Heart left ventricle (tissue), 16 donors: ENCODE data around the gene APPL2. TPM values are rescaled to one million over a fixed set of nuclear protein-coding genes. Genes with fewer than 3 reads are reported as not detected.

ENCODE experiments used
- ATAC-seq, 4 donors: fragments of 200-7000 bp; cut with Tn5 transposase; one replicate each; pipeline ENCODE4 v1.9.1; 2020 to 2022; ENCODE audit warnings: moderate library complexity in 4 of 4, mild to moderate bottlenecking in 3 of 4, moderate number of reproducible peaks in 1 of 4
- DNase-seq, 5 donors: peaks; one replicate each; pipeline ENCODE4 v3.0.0-alpha.2; 2020
- H3K27ac ChIP-seq, 12 donors: fragments of 200-600 bp; sonication (generic) in 4 of 12; one replicate each; pipeline versions ENCODE4 v1.5.0 to v1.8.0; 2016 to 2022; ENCODE audit warnings: mild to moderate bottlenecking in 2 of 12
- H3K27me3 ChIP-seq, 9 donors: fragments of 200-600 bp; sonication (generic) in 2 of 9; one replicate each; pipeline versions ENCODE4 v1.5.1 to v1.8.0; 2016 to 2022; ENCODE audit warnings: mild to moderate bottlenecking in 3 of 9
- H3K36me3 ChIP-seq, 9 donors: fragments of 200-600 bp; sonication (generic) in 2 of 9; one replicate each; pipeline versions ENCODE4 v1.5.0 to v1.8.0; 2018 to 2022; ENCODE audit warnings: mild to moderate bottlenecking in 2 of 9
- H3K4me1 ChIP-seq, 12 donors: fragments of 200-600 bp; sonication (generic) in 4 of 12; one replicate each; pipeline versions ENCODE4 v1.5.0 to v1.8.0; 2016 to 2022; ENCODE audit warnings: mild to moderate bottlenecking in 3 of 12
- H3K4me3 ChIP-seq, 12 donors: fragments of 200-600 bp; sonication (generic) in 4 of 12; one replicate each; pipeline versions ENCODE4 v1.5.0 to v1.8.0; 2017 to 2022; ENCODE audit warnings: mild to moderate bottlenecking in 9 of 12, moderate library complexity in 4 of 12
- H3K9me3 ChIP-seq, 12 donors: fragments of 200-600 bp; sonication (generic) in 4 of 12; one replicate each; pipeline versions ENCODE4 v1.5.0 to v1.8.0; 2016 to 2022; ENCODE audit warnings: mild to moderate bottlenecking in 1 of 12
- CTCF ChIP-seq, 12 donors: fragments of 200-600 bp; sonication (generic) in 4 of 12; IDR thresholded peaks; one replicate each; pipeline versions ENCODE4 v1.5.0 to v1.8.0; 2018 to 2022; ENCODE audit warnings: antibody characterized with exemption in 12 of 12, mild to moderate bottlenecking in 5 of 12
- POLR2A ChIP-seq, 2 donors: fragments of 450-650 bp; IDR thresholded peaks; one replicate each; pipeline ENCODE4 v1.6.1; 2017; ENCODE audit warnings: antibody characterized with exemption in 2 of 2, mild to moderate bottlenecking in 2 of 2, moderate library complexity in 2 of 2
- WGBS, 4 donors: extraction: QIAGEN DNeasy Blood & Tissue Kit in 2 of 4; methylation state at CpG; one replicate each; pipeline versions ENCODE4 v1.1.5 to v1.1.7; 2013 to 2018; 5-methylcytosine and 5-hydroxymethylcytosine counted together
- intact Hi-C, 10 donors: fragments of 100-400 bp; cut with DNase I; formaldehyde crosslinking; loops; one replicate each; pipeline versions ENCODE4 v1.11.1 to v1.14.2; 2022
- polyA plus RNA-seq, 2 donors: library from polyadenylated mRNA; stranded (reverse); fragments of 200-250 nt; gene quantifications; one replicate each; pipeline ENCODE4 v1.2.3, GENCODE V29; 2013
- total RNA-seq, 9 donors: library from RNA; depleted of rRNA in 2 of 9; stranded (reverse); fragments of >200 nt in 2 of 9; fragmentation: NEBNext Ultra II Directional in 3 of 9; extraction: Animal tissue kit (Norgen Biotek cat#: 25700) in 3 of 9; gene quantifications; one replicate each; pipeline versions ENCODE4 v1.1.0 to v1.2.4, GENCODE V29; 2016 to 2023
- donor health status: ischemic (EF 13 %, LVEDD 7.1; RV severe dilation, severe dysfunction).
- donor health status: healthy with polysubstance abuse.
- donor health status: DM: no; HTN: yes; CAD: no.
- donor health status: DM: no; HTN: no; CAD: no.
- donor health status: ischemic (EF 25% LVEDD 6.9; RV normal size, moderate dysfunction).
- donor health status: ischemic (EF 25% LVEDD 5.7; RV mildly dilated, moderate dysfunction).
- donor health status: healthy.
- donor health status: DM: yes; HTN: yes; CAD: no.
- donor health status: ischemic (EF 35%, LVEDD 5.7; RV mildly dilated, moderate dysfunction).
- donor health status: nonischemic (EF 11% LVEDD 7.7; RV severe dilation, severe dysfunction).
- donor health status: DM: yes; HTN: yes; CAD: no.
- donor health status: PGD.
- donor health status: ischemic (EF 29% LVEDD 5.4; RV normal size, mild dysfunction).
- donor health status: nonischemic (EF 23%, LVEDD 6.1; RV moderate dilation, normal function).

The APPL2 gene
- total and polyA plus RNA-seq, 11 donors = 7.7 to 36.7 (median 16.0) TPM

GRCh38 chr12:105275997-105276733 lies 40.2 kb upstream of the APPL2 start:
- no peak for DNase-seq
- WGBS, 4 donors = 86 to 93% (median 90%) methylated on average over 3 of the region's 3 CpGs
- ATAC-seq = no peak
- intact Hi-C loops = loop anchor here in 2 of 10 donors (5.0 kb wide), 1 partner anchor 106 kb away; no protein-coding TSS in a partner anchor
- H3K27ac ChIP-seq = no peak overlapping the region
- no peaks in the 10 kb centered on the region for H3K9me3 ChIP-seq
- TF ChIP-seq POLR2A (IDR thresholded peaks at IDR 0.05) = no peak
- H3K36me3 ChIP-seq = no peaks in the 10 kb centered on the region
- H3K4me1 ChIP-seq = no peaks in the 10 kb centered on the region
- no peak overlapping the region for H3K4me3 ChIP-seq
- H3K27me3 ChIP-seq = no peaks in the 10 kb centered on the region

GRCh38 chr12:105274571-105274970 lies 38.6 kb upstream of the APPL2 start:
- intact Hi-C loops = no loop called here
- no peak for DNase-seq
- 61 to 89% (median 85%) methylated on average over 5 of the region's 5 CpGs for WGBS, 4 donors

GRCh38 chr12:105273601-105274000 lies 37.6 kb upstream of the APPL2 start:
- DNase-seq = no peak
- Histone ChIP-seq H3K9me3 (no peaks in the 10 kb centered on the region), H3K4me3 (no peak overlapping the region), H3K36me3 (no peaks in the 10 kb centered on the region), H3K27me3 (no peaks in the 10 kb centered on the region), H3K4me1 (no peaks in the 10 kb centered on the region), H3K27ac (no peak overlapping the region)
- 88 to 96% (median 93%) methylated on average over 2 of the region's 2 CpGs for WGBS, 4 donors
- intact Hi-C loops = no loop called here
- no peak for ATAC-seq
- no peak for TF ChIP-seq CTCF (IDR thresholded peaks at IDR 0.05)
- no peak for TF ChIP-seq POLR2A (IDR thresholded peaks at IDR 0.05)

More at GRCh38 chr12:105274571-105274970, 38.6 kb upstream of the APPL2 start:
- no peaks in the 10 kb centered on the region for H3K4me1 ChIP-seq
- no peak overlapping the region for H3K4me3 ChIP-seq
- H3K9me3 ChIP-seq = no peaks in the 10 kb centered on the region
- no peaks in the 10 kb centered on the region for H3K27me3 ChIP-seq
- TF ChIP-seq POLR2A (IDR thresholded peaks at IDR 0.05) = no peak
- TF ChIP-seq CTCF (IDR thresholded peaks at IDR 0.05) = no peak
- H3K36me3 ChIP-seq = no peaks in the 10 kb centered on the region
- no peak for ATAC-seq
- no peak overlapping the region for H3K27ac ChIP-seq

GRCh38 chr12:105272814-105273416 lies 36.9 kb upstream of the APPL2 start:
- 89 to 93% (median 90%) methylated on average over 4 of the region's 4 CpGs for WGBS, 4 donors
- H3K4me3 ChIP-seq = no peak overlapping the region
- H3K4me1 ChIP-seq = no peaks in the 10 kb centered on the region
- H3K36me3 ChIP-seq = no peaks in the 10 kb centered on the region
- no peak for ATAC-seq
- H3K27me3 ChIP-seq = no peaks in the 10 kb centered on the region
- intact Hi-C loops = no loop called here
- no peak for TF ChIP-seq POLR2A (IDR thresholded peaks at IDR 0.05)
- no peak for TF ChIP-seq CTCF (IDR thresholded peaks at IDR 0.05)
- no peak overlapping the region for H3K27ac ChIP-seq
- H3K9me3 ChIP-seq = no peaks in the 10 kb centered on the region
- DNase-seq = no peak
